ENCODE results near the gene HSBP1. TPM values are rescaled to one million over a fixed set of nuclear protein-coding genes. Genes with fewer than 3 reads are reported as not detected.

The HSBP1 gene
- total and polyA plus RNA-seq, 2 of the 8 experiments (the other 6 are each of a cell fraction or from before 2014, with no cell fraction given): 78.4 to 219 TPM

GRCh38 chr16:83808573-83809014 lies 816 bp downstream of the HSBP1 start:
- H3K79me2 ChIP-seq (ENCODE audit: control insufficient read depth in 1 of 2, insufficient read depth in 2 of 2, low read length in 2 of 2): peaks cover 6 to 30% of the 10 kb centered on the region in 2 experiments
- no peak overlapping the region for H2AFZ ChIP-seq (ENCODE audit: low read length)
- H3K4me1 ChIP-seq (replicated peaks in 1 of 4; ENCODE audit: control insufficient read depth in 3 of 4, insufficient read depth in 4 of 4, low read length in 3 of 4): peaks cover 4 to 19% (median 11%) of the 10 kb centered on the region in 4 experiments
- no peaks in the 10 kb centered on the region for H3K9me3 ChIP-seq (ENCODE audit: insufficient read depth in 2 of 2, low read depth in 1 of 2, low read length in 1 of 2)
- H2BK120ac ChIP-seq (replicated peaks; ENCODE audit: low read depth, low read length): no peak overlapping the region
- H2BK12ac ChIP-seq (ENCODE audit: low read depth, low read length): no peak overlapping the region
- H3K56ac ChIP-seq (replicated peaks; ENCODE audit: insufficient read length, low read depth, low read length): no peak overlapping the region
- no peak overlapping the region for H3K4ac ChIP-seq (replicated peaks; ENCODE audit: insufficient read length, low read depth, low read length)
- no peak overlapping the region for H4K91ac ChIP-seq (replicated peaks; ENCODE audit: insufficient read length, low read length)
- H3K14ac ChIP-seq (ENCODE audit: insufficient read length): no peak overlapping the region
- FAIRE-seq (no peak), DNase-seq (ENCODE audit: low read depth in 1 of 2, low spot score in 2 of 2) (no peak)
- ChIA-PET CTCF (ENCODE audit: partially characterized antibody) (no interaction called here), POLR2A (ENCODE audit: partially characterized antibody) (interaction anchor here (0.7 kb wide), 1 partner anchor 16 kb away, joined by 3 read pairs; no protein-coding TSS in a partner anchor)
- no peak overlapping the region for H4K5ac ChIP-seq (ENCODE audit: insufficient read length, low read depth, low read length)
- H3K4me2 ChIP-seq (ENCODE audit: insufficient read depth in 1 of 2, low read depth in 2 of 2, low read length in 2 of 2): peak overlapping the region; percentile 82 to 100
- no peak overlapping the region for H2BK5ac ChIP-seq (ENCODE audit: low read depth, low read length)
- H3K36me3 ChIP-seq (ENCODE audit: control insufficient read depth in 2 of 4, insufficient read depth in 4 of 4, low read length in 3 of 4): peaks cover 0 to 17% (median 2%) of the 10 kb centered on the region in 4 experiments; a peak in 4 of 8 replicates
- WGBS, 2 experiments (ENCODE audit: extremely low coverage in 1 of 2, insufficient coverage in 1 of 2, insufficient read length in 1 of 2, insufficient replicate concordance in 2 of 2, low coverage in 1 of 2, low lambda C conversion rate in 2 of 2, missing lambda C conversion rate in 1 of 2): 49% methylated on average over 11 of the region's 11 CpGs; no CpG with 5 or more reads in 1 of the 2 experiments
- no peaks in the 10 kb centered on the region; a peak in 1 of 7 replicates for H3K27me3 ChIP-seq (replicated peaks in 1 of 4; ENCODE audit: control insufficient read depth in 3 of 4, extremely low read depth in 1 of 4, insufficient read depth in 3 of 4, low read length in 3 of 4)
- no peak overlapping the region for H2BK20ac ChIP-seq (ENCODE audit: low read length)
- H4K20me1 ChIP-seq (replicated peaks in 1 of 2; ENCODE audit: control insufficient read depth in 1 of 2, insufficient read depth in 2 of 2, low read length in 2 of 2): peaks cover 0 to 4% of the 10 kb centered on the region in 2 experiments
- H3K23me2 ChIP-seq (ENCODE audit: low read depth, low read length): peaks cover 5% of the 10 kb centered on the region
- H3K23ac ChIP-seq (ENCODE audit: insufficient read length): no peak overlapping the region
- H3K4me3 ChIP-seq (ENCODE audit: extremely low read depth in 1 of 4, insufficient read depth in 2 of 4, low read depth in 3 of 4, low read length in 4 of 4): peak overlapping the region; percentile 87 to 96 (median 94)
- H2BK15ac ChIP-seq (ENCODE audit: low read length): no peak overlapping the region
- peak overlapping the region; percentile 29; the same call in 1 of the 2 replicates for H3K18ac ChIP-seq (ENCODE audit: extremely low read depth, low read length)
- peak overlapping the region; percentile 30; the same call in 1 of the 2 replicates for H4K8ac ChIP-seq (ENCODE audit: extremely low read depth, insufficient read depth, low read length)
- peaks cover 6% of the 10 kb centered on the region for H3K79me1 ChIP-seq (ENCODE audit: low read depth, low read length)
- H3K27ac ChIP-seq (ENCODE audit: low read depth, low read length): no peak overlapping the region
- H3K9ac ChIP-seq (replicated peaks in 1 of 4; ENCODE audit: extremely low read depth in 1 of 4, low read depth in 3 of 4, low read length in 3 of 4): peak overlapping the region in 3 of 4 experiments; percentile 5 to 85 (median 82); a peak in 6 of 7 replicates
- 0 out of 2 replicates have a peak overlapping the region, but pooled peaks have one; percentile 7 for H2AK5ac ChIP-seq (ENCODE audit: low read depth, low read length)
- no peak for TF ChIP-seq YY1 (IDR thresholded peaks at IDR 0.05; ENCODE audit: low read depth, low read length)
- no peak for TF ChIP-seq MAX (IDR thresholded peaks at IDR 0.05)
- TF ChIP-seq SP1 (IDR thresholded peaks at IDR 0.05; ENCODE audit: low read depth, low read length): no peak
- TF ChIP-seq HDAC2 (IDR thresholded peaks at IDR 0.05; ENCODE audit: borderline replicate concordance in 1 of 2, low read depth in 2 of 2, low read length in 2 of 2): no peak
- no peak for TF ChIP-seq ATF2 (IDR thresholded peaks at IDR 0.05; ENCODE audit: low read length)
- no peak for TF ChIP-seq SP2 (IDR thresholded peaks at IDR 0.05; ENCODE audit: low read length)
- TF ChIP-seq GABPA (IDR thresholded peaks at IDR 0.05; ENCODE audit: borderline replicate concordance, insufficient read depth, low read length): no peak
- TF ChIP-seq RXRA (IDR thresholded peaks at IDR 0.05; ENCODE audit: insufficient read depth, low read depth, low read length): no peak
- no peak for TF ChIP-seq EGR1 (IDR thresholded peaks at IDR 0.05; ENCODE audit: borderline replicate concordance, low read depth, low read length)
- no peak for TF ChIP-seq SRF (IDR thresholded peaks at IDR 0.05; ENCODE audit: low read depth, low read length)
- no peak for TF ChIP-seq CHD1 (IDR thresholded peaks at IDR 0.05; ENCODE audit: low read depth, low read length)

Measured in H1 (cell line).